K562 (cell line): ENCODE data around the gene ABCG2. TPM values are rescaled to one million over a fixed set of nuclear protein-coding genes. Genes with fewer than 3 reads are reported as not detected.
A peak's percentile ranks its signal among the peaks of the same experiment; 100 is the strongest.

ENCODE experiments used
- BACH1 ChIP-seq: fragments of 200-800 bp; sonication (Bioruptor generic); IDR thresholded peaks from 2 replicates; pipeline ENCODE4 v1.6.1; 2016; ENCODE audit warnings: missing genetic modification characterization, missing compliant biosample characterization
- CEBPZ ChIP-seq: fragments of 150-350 bp; IDR thresholded peaks from 2 replicates; pipeline ENCODE4 v1.6.1; 2014; ENCODE audit warnings: low read depth, mild to moderate bottlenecking, low read length, borderline replicate concordance
- DIDO1 ChIP-seq: fragments of 450-650 bp; IDR thresholded peaks from 2 replicates; pipeline ENCODE4 v1.6.1; 2016; ENCODE audit warnings: low read depth, missing biosample characterization, missing genetic modification characterization
- HOXB6 ChIP-seq: fragments of 250-450 bp; sonication (Bioruptor Pico); IDR thresholded peaks from 2 replicates; pipeline ENCODE4 v1.5.1; 2022; ENCODE audit warnings: mild to moderate bottlenecking, borderline replicate concordance
- MAFF ChIP-seq: IDR thresholded peaks from 2 replicates; pipeline ENCODE4 v1.6.1; 2012; ENCODE audit warnings: low read length, improper control_type of control experiment
- MAFK ChIP-seq: IDR thresholded peaks from 2 replicates; pipeline ENCODE4 v1.6.1; 2011; ENCODE audit warnings: low read length, improper control_type of control experiment
- MAZ ChIP-seq, 2 experiments: fragments of 450-650 bp in 1 of 2; sonication (generic) in 1 of 2; formaldehyde crosslinking; IDR thresholded peaks in 1 of 2; conservative IDR thresholded peaks in 1 of 2; 2 replicates each; pipeline versions ENCODE4 v1.4.0 to v1.5.0; 2020; ENCODE audit warnings: mild to moderate bottlenecking in 1 of 2, missing genetic modification reagents in 1 of 2
- MGA ChIP-seq: fragments of 450-650 bp; IDR thresholded peaks from 2 replicates; pipeline ENCODE4 v1.6.1; 2016; ENCODE audit warnings: mild to moderate bottlenecking, moderate library complexity
- SMARCA4 ChIP-seq: fragments of 450-650 bp; IDR thresholded peaks from 2 replicates; pipeline ENCODE4 v1.6.1; 2016
- SMARCE1 ChIP-seq: fragments of 450-650 bp; IDR thresholded peaks from 2 replicates; pipeline ENCODE4 v1.7.1; 2016; ENCODE audit warnings: mild to moderate bottlenecking
- TEAD1 ChIP-seq, 2 experiments: fragments of 450-650 bp in 1 of 2; sonication (generic) in 1 of 2; formaldehyde crosslinking; IDR thresholded peaks; 2 replicates each; pipeline versions ENCODE4 v1.4.0 to v1.8.0; 2020 to 2022; ENCODE audit warnings: mild to moderate bottlenecking in 2 of 2, missing genetic modification reagents in 1 of 2
- polyA plus RNA-seq, 8 experiments: library from polyadenylated mRNA; depleted of rRNA in 4 of 8; stranded (reverse) in 5 of 8; unstranded in 3 of 8; fragments of >200 nt; fragmentation: Nextera tagmentation in 2 of 8; fragmentation: Illumina TruSeq in 1 of 8; extraction: Ambion mirVana in 2 of 8; extraction: Trizol in 1 of 8; gene quantifications; 2 replicates each; pipeline versions ENCODE4 v1.2.1 to v1.2.3, GENCODE V29; 2011 to 2014; ENCODE audit warnings: inconsistent platforms in 1 of 8, missing spikeins in 1 of 8
- total RNA-seq, 7 experiments: library from RNA; depleted of rRNA in 6 of 7; stranded (reverse); fragments of >200 nt in 6 of 7; fragmentation: Illumina TruSeq in 2 of 7; extraction: Trizol in 2 of 7; gene quantifications; 2 replicates each; pipeline versions ENCODE4 v1.2.1 to v1.2.3, GENCODE V29; 2011 to 2021; ENCODE audit warnings: low replicate concordance in 1 of 7

ABCG2 gene
- total and polyA plus RNA-seq, 9 of the 15 experiments (the other 6 are each of a cell fraction or from before 2014, with no cell fraction given), result 0.01 to 0.36 (median 0.11) TPM; not detected in 4

- peak; percentile 86 for TF ChIP-seq MAFF
- TF ChIP-seq HOXB6 (CRISPR knock-in tag), result no peak
- TF ChIP-seq MGA, result no peak
- TF ChIP-seq MAZ (CRISPR knock-in tag; conservative IDR thresholded peaks at IDR 0.05 in 1 of 2, IDR thresholded peaks at IDR 0.05 in 1 of 2), result 0 out of 4 replicates have a peak, but pooled peaks of 1 of the 2 experiments have one; percentile 35
- TF ChIP-seq CEBPZ, result no peak
- peak; percentile 85 to 90 for TF ChIP-seq TEAD1 (CRISPR knock-in tag; IDR thresholded peaks at IDR 0.05)
- TF ChIP-seq SMARCA4, result 0 out of 2 replicates have a peak, but pooled peaks have one; percentile 45
- TF ChIP-seq SMARCE1, result 0 out of 2 replicates have a peak, but pooled peaks have one; percentile 23
- peak; percentile 88 for TF ChIP-seq BACH1 (tag)
- TF ChIP-seq MAFK, result peak; percentile 76
- TF ChIP-seq DIDO1, result no peak
Observed at GRCh38 chr4:88177983-88178625, 19.7 kb upstream of the ABCG2 start (continued).
